HEK293 (cell line): ENCODE results near the gene ADPRHL1.
A peak's percentile ranks its signal among the peaks of the same experiment; 100 is the strongest.

Experiments used
- CTCF ChIA-PET: fragments of 350-600 bp; formaldehyde crosslinking; extraction: SDS; loops from one replicate; lab custom pipeline; 2021; ENCODE audit warnings: antibody characterized with exemption; lab: Yijun Ruan, JAX
- POLR2A ChIA-PET: fragments of 300-600 bp; formaldehyde crosslinking; extraction: SDS; loops from one replicate; lab custom pipeline; 2020; ENCODE audit warnings: antibody characterized with exemption, inconsistent platforms; lab: Yijun Ruan, JAX
- H3K27ac ChIP-seq: fragments of 200-500 bp; sonication (Bioruptor generic); 2 replicates; pipeline ENCODE4 v1.5.1; 2014; ENCODE audit warnings: low read depth, low read length, control low read depth, inconsistent platforms; ENCODE audit errors: extremely low read depth
- H3K36me3 ChIP-seq, 2 experiments: fragments of 200-500 bp in 1 of 2; sonication (Bioruptor generic) in 1 of 2; 1 replicate in 1 of 2; 2 replicates in 1 of 2; pipeline ENCODE4 v1.5.1; 2014 to 2017; ENCODE audit warnings: inconsistent platforms in 2 of 2, low read length in 2 of 2; ENCODE audit not compliant: control insufficient read depth in 2 of 2, insufficient read depth in 1 of 2
- H3K4me1 ChIP-seq: fragments of 200-500 bp; sonication (Bioruptor generic); 2 replicates; pipeline ENCODE4 v1.5.1; 2014; ENCODE audit warnings: mild to moderate bottlenecking, low read length, inconsistent platforms; ENCODE audit not compliant: control insufficient read depth, insufficient read depth
- H3K4me3 ChIP-seq: 2 replicates; pipeline ENCODE4 v1.5.1; 2011; ENCODE audit warnings: low read depth, mild to moderate bottlenecking, control low read depth, low read length, moderate library complexity
- H3K9me3 ChIP-seq: fragments of 200-500 bp; sonication (Bioruptor generic); 2 replicates; pipeline ENCODE4 v1.5.1; 2014; ENCODE audit warnings: low read depth, low read length, inconsistent platforms; ENCODE audit not compliant: control insufficient read depth, insufficient read depth
- GLIS1 ChIP-seq: fragments of 450-650 bp; formaldehyde crosslinking; IDR thresholded peaks from 2 replicates; pipeline ENCODE4 v1.5.1; 2016; ENCODE audit warnings: missing biosample characterization, missing genetic modification characterization
- HOXD13 ChIP-seq: sonication (generic); formaldehyde crosslinking; IDR thresholded peaks from 2 replicates; pipeline ENCODE4 v1.8.0; 2022; ENCODE audit warnings: missing genetic modification reagents, borderline replicate concordance
- KLF9 ChIP-seq: fragments of 450-650 bp; formaldehyde crosslinking; IDR thresholded peaks from 2 replicates; pipeline ENCODE4 v1.5.1; 2016; ENCODE audit warnings: missing biosample characterization, missing genetic modification characterization, low read depth
- OSR2 ChIP-seq: fragments of 450-650 bp; formaldehyde crosslinking; IDR thresholded peaks from 2 replicates; pipeline ENCODE4 v1.5.1; 2016; ENCODE audit warnings: missing biosample characterization, missing genetic modification characterization
- SETDB1 ChIP-seq: IDR thresholded peaks from one replicate; pipeline ENCODE4 v1.6.1; 2017; ENCODE audit warnings: mild to moderate bottlenecking, low read length, moderate library complexity, mixed read lengths; ENCODE audit not compliant: insufficient read length
- ZBTB20 ChIP-seq: fragments of 450-650 bp; formaldehyde crosslinking; IDR thresholded peaks from 2 replicates; pipeline ENCODE4 v1.5.1; 2016; ENCODE audit warnings: missing biosample characterization, missing genetic modification characterization
- ZBTB48 ChIP-seq: fragments of 450-650 bp; formaldehyde crosslinking; IDR thresholded peaks from 2 replicates; pipeline ENCODE4 v1.5.1; 2016; ENCODE audit warnings: missing biosample characterization, missing genetic modification characterization
- ZBTB8A ChIP-seq: fragments of 450-650 bp; formaldehyde crosslinking; IDR thresholded peaks from 2 replicates; pipeline ENCODE4 v1.5.1; 2016; ENCODE audit warnings: missing biosample characterization, missing genetic modification characterization
- ZNF121 ChIP-seq: fragments of 450-650 bp; formaldehyde crosslinking; IDR thresholded peaks from 2 replicates; pipeline ENCODE4 v1.5.1; 2016; ENCODE audit warnings: missing biosample characterization, missing genetic modification characterization
- ZNF132 ChIP-seq: fragments of 450-650 bp; formaldehyde crosslinking; IDR thresholded peaks from 2 replicates; pipeline ENCODE4 v1.5.1; 2017; ENCODE audit warnings: missing biosample characterization, missing genetic modification characterization, borderline replicate concordance
- ZNF2 ChIP-seq: fragments of 450-650 bp; formaldehyde crosslinking; IDR thresholded peaks from 2 replicates; pipeline ENCODE4 v1.5.1; 2016; ENCODE audit warnings: missing biosample characterization, missing genetic modification characterization
- ZNF239 ChIP-seq: fragments of 450-650 bp; formaldehyde crosslinking; IDR thresholded peaks from 2 replicates; pipeline ENCODE4 v1.5.1; 2016; ENCODE audit warnings: missing biosample characterization, missing genetic modification characterization
- ZNF292 ChIP-seq: fragments of 450-650 bp; formaldehyde crosslinking; IDR thresholded peaks from 2 replicates; pipeline ENCODE4 v1.5.1; 2016; ENCODE audit warnings: low read depth, missing biosample characterization, missing genetic modification characterization, borderline replicate concordance
- ZNF311 ChIP-seq: fragments of 450-650 bp; formaldehyde crosslinking; IDR thresholded peaks from 2 replicates; pipeline ENCODE4 v1.5.1; 2017; ENCODE audit warnings: missing biosample characterization, missing genetic modification characterization, borderline replicate concordance
- ZNF335 ChIP-seq: fragments of 450-650 bp; formaldehyde crosslinking; conservative IDR thresholded peaks from 2 replicates; pipeline ENCODE4 v1.5.1; 2016; ENCODE audit warnings: missing biosample characterization, missing genetic modification characterization
- ZNF341 ChIP-seq: fragments of 450-650 bp; formaldehyde crosslinking; IDR thresholded peaks from 2 replicates; pipeline ENCODE4; 2016; ENCODE audit warnings: low read depth, missing biosample characterization, missing genetic modification characterization
- ZNF394 ChIP-seq: fragments of 450-650 bp; formaldehyde crosslinking; IDR thresholded peaks from 2 replicates; pipeline ENCODE4 v1.5.1; 2016; ENCODE audit warnings: missing biosample characterization, missing genetic modification characterization, mild to moderate bottlenecking, moderate library complexity, borderline replicate concordance
- ZNF423 ChIP-seq: fragments of 450-650 bp; formaldehyde crosslinking; IDR thresholded peaks from 2 replicates; pipeline ENCODE4 v1.5.1; 2016; ENCODE audit warnings: missing biosample characterization, missing genetic modification characterization
- ZNF521 ChIP-seq: fragments of 450-650 bp; formaldehyde crosslinking; IDR thresholded peaks from 2 replicates; pipeline ENCODE4 v1.5.1; 2017; ENCODE audit warnings: missing biosample characterization, mild to moderate bottlenecking, missing genetic modification characterization
- ZNF600 ChIP-seq: fragments of 450-650 bp; formaldehyde crosslinking; IDR thresholded peaks from 2 replicates; pipeline ENCODE4 v1.5.1; 2016; ENCODE audit warnings: missing biosample characterization, missing genetic modification characterization
- ZNF629 ChIP-seq: fragments of 450-650 bp; formaldehyde crosslinking; IDR thresholded peaks from 2 replicates; pipeline ENCODE4 v1.5.1; 2017; ENCODE audit warnings: missing biosample characterization, missing genetic modification characterization
- ZNF658 ChIP-seq: fragments of 450-650 bp; formaldehyde crosslinking; IDR thresholded peaks from 2 replicates; pipeline ENCODE4; 2016; ENCODE audit warnings: missing biosample characterization, missing genetic modification characterization
- ZNF660 ChIP-seq: fragments of 450-650 bp; IDR thresholded peaks from 2 replicates; pipeline ENCODE4 v1.5.1; 2018; ENCODE audit warnings: missing biosample characterization, mild to moderate bottlenecking, missing genetic modification characterization
- ZNF701 ChIP-seq: fragments of 450-650 bp; formaldehyde crosslinking; IDR thresholded peaks from 2 replicates; pipeline ENCODE4 v1.5.1; 2016; ENCODE audit warnings: missing biosample characterization, missing genetic modification characterization
- ZNF791 ChIP-seq: fragments of 450-650 bp; formaldehyde crosslinking; IDR thresholded peaks from 2 replicates; pipeline ENCODE4 v1.5.1; 2016; ENCODE audit warnings: missing biosample characterization, missing genetic modification characterization
- ZXDB ChIP-seq: fragments of 450-650 bp; formaldehyde crosslinking; IDR thresholded peaks from 2 replicates; pipeline ENCODE4 v1.5.1; 2016; ENCODE audit warnings: missing biosample characterization, missing genetic modification characterization
- TF ChIP-seq, protein P1 (sequence below): fragments of 450-650 bp; formaldehyde crosslinking; IDR thresholded peaks from 2 replicates; pipeline ENCODE4 v1.5.1; 2016; ENCODE audit warnings: missing biosample characterization, missing genetic modification characterization
- TF ChIP-seq, protein P2 (sequence below): fragments of 450-650 bp; formaldehyde crosslinking; IDR thresholded peaks from 2 replicates; pipeline ENCODE4 v1.5.1; 2016; ENCODE audit warnings: missing biosample characterization, missing genetic modification characterization
- TF ChIP-seq, protein P3 (sequence below): fragments of 450-650 bp; formaldehyde crosslinking; IDR thresholded peaks from 2 replicates; pipeline ENCODE4 v1.5.1; 2016; ENCODE audit warnings: missing biosample characterization, missing genetic modification characterization
- TF ChIP-seq, protein P4 (sequence below): fragments of 450-650 bp; formaldehyde crosslinking; IDR thresholded peaks from 2 replicates; pipeline ENCODE4 v1.5.1; 2016; ENCODE audit warnings: missing biosample characterization, missing genetic modification characterization, borderline replicate concordance
- TF ChIP-seq, protein P5 (sequence below): fragments of 450-650 bp; formaldehyde crosslinking; IDR thresholded peaks from 2 replicates; pipeline ENCODE4 v1.5.0; 2017; ENCODE audit warnings: missing biosample characterization, missing genetic modification characterization, borderline replicate concordance

The ADPRHL1 gene

DNA sequence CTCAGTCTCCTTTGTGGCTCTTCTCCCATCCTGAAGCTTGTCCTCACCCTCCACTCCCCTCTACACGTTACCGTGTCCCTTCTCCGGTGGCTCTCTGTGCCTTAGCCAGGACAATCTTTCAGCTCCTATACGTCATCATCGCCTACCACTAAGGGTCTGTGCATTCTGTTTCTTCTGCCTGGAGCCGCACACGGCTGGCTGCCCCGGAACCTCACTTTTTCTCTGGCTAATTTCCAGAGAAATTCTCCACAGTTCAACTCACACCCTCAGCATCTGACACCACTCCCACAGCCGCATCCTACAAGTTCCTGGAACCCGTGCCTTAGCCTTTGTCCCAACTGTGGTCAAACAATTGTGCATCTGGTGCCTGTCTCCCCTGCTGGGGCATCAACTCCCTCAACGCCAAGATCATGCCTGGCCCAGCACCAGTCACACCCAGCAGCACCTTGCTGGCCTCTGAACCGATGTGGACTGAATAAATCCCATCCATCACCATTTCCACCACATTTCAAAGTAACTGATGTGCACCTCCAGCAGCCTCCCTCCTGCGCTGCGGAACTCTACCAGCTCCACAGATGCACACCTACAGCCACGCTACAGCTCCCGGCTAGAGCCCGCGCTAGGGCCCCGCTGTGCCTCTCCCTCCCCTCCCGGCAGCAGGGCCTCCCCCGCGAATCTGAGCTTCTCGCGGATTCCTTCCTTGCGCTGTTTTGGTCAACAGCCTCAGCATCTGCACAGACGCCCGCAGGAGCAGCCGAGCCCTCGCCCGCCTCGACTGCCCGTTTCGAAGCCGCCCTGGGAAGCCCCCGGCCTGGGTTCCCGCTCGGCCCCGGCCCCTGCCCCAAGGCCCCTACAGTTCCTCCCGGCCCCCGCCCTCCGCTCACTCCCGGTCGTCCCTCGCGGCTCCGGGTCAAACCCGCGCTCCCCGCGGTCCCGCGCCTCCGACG lies 36.5 kb upstream of the ADPRHL1 start (continued):
- TF ChIP-seq ZNF521 (tag by site-specific recombination), result no peak
- TF ChIP-seq, protein P1, sequence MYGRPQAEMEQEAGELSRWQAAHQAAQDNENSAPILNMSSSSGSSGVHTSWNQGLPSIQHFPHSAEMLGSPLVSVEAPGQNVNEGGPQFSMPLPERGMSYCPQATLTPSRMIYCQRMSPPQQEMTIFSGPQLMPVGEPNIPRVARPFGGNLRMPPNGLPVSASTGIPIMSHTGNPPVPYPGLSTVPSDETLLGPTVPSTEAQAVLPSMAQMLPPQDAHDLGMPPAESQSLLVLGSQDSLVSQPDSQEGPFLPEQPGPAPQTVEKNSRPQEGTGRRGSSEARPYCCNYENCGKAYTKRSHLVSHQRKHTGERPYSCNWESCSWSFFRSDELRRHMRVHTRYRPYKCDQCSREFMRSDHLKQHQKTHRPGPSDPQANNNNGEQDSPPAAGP (tag by site-specific recombination), result peak; percentile 51; the same call in 1 of the 2 replicates
- peak; percentile 38; the same call in 1 of the 2 replicates for TF ChIP-seq KLF9
- peak; percentile 86 for TF ChIP-seq ZNF341 (tag by site-specific recombination)
- 0 out of 2 replicates have a peak, but pooled peaks have one; percentile 55 for TF ChIP-seq ZNF2 (tag by site-specific recombination)
- TF ChIP-seq ZNF335, result peak; percentile 77
- TF ChIP-seq ZNF132 (tag by site-specific recombination), result no peak
- TF ChIP-seq ZNF791, result no peak
- peak; percentile 76 for TF ChIP-seq ZNF629 (tag by site-specific recombination)
- TF ChIP-seq, protein P2, sequence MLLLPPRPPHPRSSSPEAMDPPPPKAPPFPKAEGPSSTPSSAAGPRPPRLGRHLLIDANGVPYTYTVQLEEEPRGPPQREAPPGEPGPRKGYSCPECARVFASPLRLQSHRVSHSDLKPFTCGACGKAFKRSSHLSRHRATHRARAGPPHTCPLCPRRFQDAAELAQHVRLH (tag by site-specific recombination), result no peak
- no peak for TF ChIP-seq ZNF658 (tag by site-specific recombination)
- peak; percentile 77; the same call in 1 of the 2 replicates for TF ChIP-seq ZBTB20
- TF ChIP-seq GLIS1, result no peak; the same call in none of the 2 replicates
- peak; percentile 70; the same call in 1 of the 2 replicates for TF ChIP-seq ZBTB48
- peak; percentile 82 for TF ChIP-seq ZNF600 (tag by site-specific recombination)
- 0 out of 2 replicates have a peak, but pooled peaks have one; percentile 18 for TF ChIP-seq ZNF423 (tag by site-specific recombination)
- TF ChIP-seq ZNF121 (tag by site-specific recombination), result peak; percentile 58
- TF ChIP-seq, protein P3, sequence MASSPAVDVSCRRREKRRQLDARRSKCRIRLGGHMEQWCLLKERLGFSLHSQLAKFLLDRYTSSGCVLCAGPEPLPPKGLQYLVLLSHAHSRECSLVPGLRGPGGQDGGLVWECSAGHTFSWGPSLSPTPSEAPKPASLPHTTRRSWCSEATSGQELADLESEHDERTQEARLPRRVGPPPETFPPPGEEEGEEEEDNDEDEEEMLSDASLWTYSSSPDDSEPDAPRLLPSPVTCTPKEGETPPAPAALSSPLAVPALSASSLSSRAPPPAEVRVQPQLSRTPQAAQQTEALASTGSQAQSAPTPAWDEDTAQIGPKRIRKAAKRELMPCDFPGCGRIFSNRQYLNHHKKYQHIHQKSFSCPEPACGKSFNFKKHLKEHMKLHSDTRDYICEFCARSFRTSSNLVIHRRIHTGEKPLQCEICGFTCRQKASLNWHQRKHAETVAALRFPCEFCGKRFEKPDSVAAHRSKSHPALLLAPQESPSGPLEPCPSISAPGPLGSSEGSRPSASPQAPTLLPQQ, result 0 out of 2 replicates have a peak, but pooled peaks have one; percentile 14
- TF ChIP-seq ZNF660 (tag by site-specific recombination), result peak; percentile 53; the same call in 1 of the 2 replicates

DNA sequence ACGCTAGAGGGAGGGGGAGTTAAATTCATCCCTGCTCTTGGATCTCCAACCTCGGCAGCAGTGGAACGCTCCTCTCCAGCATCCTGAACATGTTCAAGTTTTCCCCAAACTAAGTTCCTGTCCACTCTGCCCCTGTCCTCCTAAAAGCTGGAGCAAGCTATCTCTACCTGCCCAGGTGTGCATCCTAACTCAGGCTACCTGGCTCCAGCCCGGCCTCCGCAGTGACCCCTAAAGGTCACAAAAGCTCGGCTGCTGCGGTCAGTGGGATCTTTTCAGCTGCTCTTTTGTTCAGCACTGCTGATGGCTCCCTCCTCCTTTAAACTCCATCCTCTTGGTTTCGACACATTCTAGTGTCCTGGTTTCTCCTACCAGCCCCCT lies 35.9 kb upstream of the ADPRHL1 start:
- ChIA-PET POLR2A (interaction anchor here (0.7 to 1.1 kb wide), 3 partner anchors 9 to 16 kb away, joined by 3 to 4 read pairs (median 3); no protein-coding TSS in a partner anchor), CTCF (interaction anchor here (1.2 to 1.7 kb wide), 3 partner anchors 11 to 34 kb away, joined by 3 to 4 read pairs (median 3); no protein-coding TSS in a partner anchor)
- no peaks in the 10 kb centered on the region for H3K9me3 ChIP-seq
- H3K27ac ChIP-seq, result 0 out of 2 replicates have a peak overlapping the region, but pooled peaks have one; percentile 74
- H3K36me3 ChIP-seq, result peaks cover 0 to 4% of the 10 kb centered on the region in 2 experiments; a peak in 1 of 3 replicates
- peak overlapping the region; percentile 80 for H3K4me3 ChIP-seq
- H3K4me1 ChIP-seq, result peaks cover 19% of the 10 kb centered on the region
- no peak for TF ChIP-seq ZNF701 (tag by site-specific recombination)
- TF ChIP-seq ZNF311 (tag by site-specific recombination), result no peak
- TF ChIP-seq ZNF394 (tag by site-specific recombination), result peak; percentile 37; the same call in 1 of the 2 replicates
- TF ChIP-seq ZNF239 (tag by site-specific recombination), result no peak
- TF ChIP-seq ZBTB8A (tag by site-specific recombination), result no peak
- TF ChIP-seq, protein P4, sequence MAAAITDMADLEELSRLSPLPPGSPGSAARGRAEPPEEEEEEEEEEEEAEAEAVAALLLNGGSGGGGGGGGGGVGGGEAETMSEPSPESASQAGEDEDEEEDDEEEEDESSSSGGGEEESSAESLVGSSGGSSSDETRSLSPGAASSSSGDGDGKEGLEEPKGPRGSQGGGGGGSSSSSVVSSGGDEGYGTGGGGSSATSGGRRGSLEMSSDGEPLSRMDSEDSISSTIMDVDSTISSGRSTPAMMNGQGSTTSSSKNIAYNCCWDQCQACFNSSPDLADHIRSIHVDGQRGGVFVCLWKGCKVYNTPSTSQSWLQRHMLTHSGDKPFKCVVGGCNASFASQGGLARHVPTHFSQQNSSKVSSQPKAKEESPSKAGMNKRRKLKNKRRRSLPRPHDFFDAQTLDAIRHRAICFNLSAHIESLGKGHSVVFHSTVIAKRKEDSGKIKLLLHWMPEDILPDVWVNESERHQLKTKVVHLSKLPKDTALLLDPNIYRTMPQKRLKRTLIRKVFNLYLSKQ (tag by site-specific recombination), result no peak
- TF ChIP-seq OSR2 (tag by site-specific recombination), result no peak
- no peak for TF ChIP-seq ZXDB (tag by site-specific recombination)
- no peak for TF ChIP-seq SETDB1
- no peak for TF ChIP-seq HOXD13 (CRISPR knock-in tag)
- TF ChIP-seq ZNF292, result no peak
- TF ChIP-seq, protein P5, sequence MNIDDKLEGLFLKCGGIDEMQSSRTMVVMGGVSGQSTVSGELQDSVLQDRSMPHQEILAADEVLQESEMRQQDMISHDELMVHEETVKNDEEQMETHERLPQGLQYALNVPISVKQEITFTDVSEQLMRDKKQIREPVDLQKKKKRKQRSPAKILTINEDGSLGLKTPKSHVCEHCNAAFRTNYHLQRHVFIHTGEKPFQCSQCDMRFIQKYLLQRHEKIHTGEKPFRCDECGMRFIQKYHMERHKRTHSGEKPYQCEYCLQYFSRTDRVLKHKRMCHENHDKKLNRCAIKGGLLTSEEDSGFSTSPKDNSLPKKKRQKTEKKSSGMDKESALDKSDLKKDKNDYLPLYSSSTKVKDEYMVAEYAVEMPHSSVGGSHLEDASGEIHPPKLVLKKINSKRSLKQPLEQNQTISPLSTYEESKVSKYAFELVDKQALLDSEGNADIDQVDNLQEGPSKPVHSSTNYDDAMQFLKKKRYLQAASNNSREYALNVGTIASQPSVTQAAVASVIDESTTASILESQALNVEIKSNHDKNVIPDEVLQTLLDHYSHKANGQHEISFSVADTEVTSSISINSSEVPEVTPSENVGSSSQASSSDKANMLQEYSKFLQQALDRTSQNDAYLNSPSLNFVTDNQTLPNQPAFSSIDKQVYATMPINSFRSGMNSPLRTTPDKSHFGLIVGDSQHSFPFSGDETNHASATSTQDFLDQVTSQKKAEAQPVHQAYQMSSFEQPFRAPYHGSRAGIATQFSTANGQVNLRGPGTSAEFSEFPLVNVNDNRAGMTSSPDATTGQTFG (tag by site-specific recombination), result no peak
